GM18508 (cell line): ENCODE data around the gene VSTM2B.

Experiments used
- ATAC-seq: cut with Tn5 transposase; IDR thresholded peaks from one replicate; pipeline ENCODE4 v1.9.1; 2021; ENCODE audit warnings: moderate number of reproducible peaks; ENCODE audit not compliant: insufficient read depth, unreplicated experiment

VSTM2B gene

GRCh38 chr19:29528946-29529645, 3.3 kb downstream of the VSTM2B start:
- no peak for ATAC-seq

GRCh38 chr19:29529646-29530539, 4.1 kb downstream of the VSTM2B start:
- ATAC-seq: no peak

GRCh38 chr19:29530540-29531457, 5.0 kb downstream of the VSTM2B start:
- no peak for ATAC-seq

GRCh38 chr19:29531458-29532025, 5.7 kb downstream of the VSTM2B start:
- ATAC-seq: no peak

GRCh38 chr19:29532097-29532496, 6.3 kb downstream of the VSTM2B start:
- no peak for ATAC-seq

- ATAC-seq: no peak
Measured at GRCh38 chr19:29532956-29533355, 7.2 kb downstream of the VSTM2B start.

- no peak for ATAC-seq
Measured at GRCh38 chr19:29533578-29534544, 8.1 kb downstream of the VSTM2B start.

- ATAC-seq: no peak
Measured at GRCh38 chr19:29535214-29535831, 9.5 kb downstream of the VSTM2B start.

- no peak for ATAC-seq
Measured at GRCh38 chr19:29535984-29536508, 10.3 kb downstream of the VSTM2B start.

- no peak for ATAC-seq
Measured at GRCh38 chr19:29537181-29537580, 11.4 kb downstream of the VSTM2B start.

- no peak for ATAC-seq
Measured at GRCh38 chr19:29537601-29538000, 11.8 kb downstream of the VSTM2B start.

- no peak for ATAC-seq
Measured at GRCh38 chr19:29538146-29538545, 12.4 kb downstream of the VSTM2B start.

- no peak for ATAC-seq
Measured at GRCh38 chr19:29538651-29539050, 12.9 kb downstream of the VSTM2B start.

- no peak for ATAC-seq
Measured at GRCh38 chr19:29539131-29539530, 13.3 kb downstream of the VSTM2B start.

- no peak for ATAC-seq
Measured at GRCh38 chr19:29539670-29540069, 13.9 kb downstream of the VSTM2B start.

- no peak for ATAC-seq
Measured at GRCh38 chr19:29540114-29540513, 14.3 kb downstream of the VSTM2B start.

GRCh38 chr19:29541473-29542253, 15.9 kb downstream of the VSTM2B start:
- ATAC-seq: no peak

- ATAC-seq: no peak
Measured at GRCh38 chr19:29542327-29542726, 16.5 kb downstream of the VSTM2B start.
